Calu3 (cell line): Measurements from ENCODE around the gene CD93. TPM values are rescaled to one million over a fixed set of nuclear protein-coding genes. Genes with fewer than 3 reads are reported as not detected.

ENCODE experiments used
- Bru-seq: library from RNA; stranded (reverse); fragments of 400-500 nt; gene quantifications from one replicate; lab custom pipeline; 2021; lab: Mats Ljungman, UMichigan
- BruChase-seq, 2 experiments: library from RNA; stranded (reverse); fragments of 400-500 nt; gene quantifications; one replicate each; lab custom pipeline; 2021; lab: Mats Ljungman, UMichigan
- BruUV-seq: library from RNA; stranded (reverse); fragments of 400-500 nt; replicated peaks from 2 replicates; lab custom pipeline; 2021; lab: Mats Ljungman, UMichigan
- CTCF ChIA-PET: fragments of 300-600 bp; sonication (Branson Sonifier 250); formaldehyde crosslinking; loops from one replicate; lab custom pipeline; 2022; ENCODE audit warnings: antibody characterized with exemption; lab: Charles Lee
- DNase-seq: peaks from one replicate; pipeline ENCODE4 v3.0.0; 2022
- H3K27ac Mint-ChIP-seq: one replicate; pipeline ENCODE4 v1.8.0; 2022; ENCODE audit warnings: mixed read lengths; ENCODE audit not compliant: unreplicated experiment
- H3K27me3 Mint-ChIP-seq: one replicate; pipeline ENCODE4 v1.8.0; 2022; ENCODE audit warnings: mixed read lengths; ENCODE audit not compliant: unreplicated experiment
- H3K36me3 Mint-ChIP-seq: one replicate; pipeline ENCODE4 v1.8.0; 2022; ENCODE audit warnings: mild to moderate bottlenecking, moderate library complexity, mixed read lengths; ENCODE audit not compliant: insufficient read depth, unreplicated experiment
- H3K4me1 Mint-ChIP-seq: one replicate; pipeline ENCODE4 v1.8.0; 2022; ENCODE audit warnings: mild to moderate bottlenecking, low read depth, mixed read lengths; ENCODE audit not compliant: unreplicated experiment
- H3K4me3 Mint-ChIP-seq: one replicate; pipeline ENCODE4 v1.8.0; 2022; ENCODE audit warnings: mild to moderate bottlenecking, low read depth, moderate library complexity, mixed read lengths; ENCODE audit not compliant: unreplicated experiment
- H3K9me3 Mint-ChIP-seq: one replicate; pipeline ENCODE4 v1.8.0; 2022; ENCODE audit warnings: low read depth, mixed read lengths; ENCODE audit not compliant: unreplicated experiment
- CTCF ChIP-seq: fragments of 200-600 bp; IDR thresholded peaks from one replicate; pipeline ENCODE4 v1.8.0; 2022; ENCODE audit warnings: antibody characterized with exemption; ENCODE audit not compliant: unreplicated experiment
- intact Hi-C: fragments of 100-400 bp; cut with micrococcal nuclease; formaldehyde crosslinking; loops from one replicate; pipeline ENCODE4 v1.10.0; 2022; ENCODE audit not compliant: unreplicated experiment
- long read RNA-seq: library from polyadenylated mRNA; stranded (forward); transcript quantifications from one replicate; pipeline ENCODE4 v2.0.0, GENCODE V29; 2022
- total RNA-seq: library from RNA; stranded (reverse); gene quantifications from 2 replicates; pipeline ENCODE4 v1.2.3, GENCODE V29; 2022

CD93 gene
- total RNA-seq (not detected in 2 replicates), Bru-seq, nascent RNA (not detected), BruChase-seq, experiment 1, labeled RNA remaining after a 6-hour chase (not detected), BruChase-seq, experiment 2, labeled RNA remaining after a 2-hour chase (not detected)
- long read RNA-seq: 0 reads

DNA sequence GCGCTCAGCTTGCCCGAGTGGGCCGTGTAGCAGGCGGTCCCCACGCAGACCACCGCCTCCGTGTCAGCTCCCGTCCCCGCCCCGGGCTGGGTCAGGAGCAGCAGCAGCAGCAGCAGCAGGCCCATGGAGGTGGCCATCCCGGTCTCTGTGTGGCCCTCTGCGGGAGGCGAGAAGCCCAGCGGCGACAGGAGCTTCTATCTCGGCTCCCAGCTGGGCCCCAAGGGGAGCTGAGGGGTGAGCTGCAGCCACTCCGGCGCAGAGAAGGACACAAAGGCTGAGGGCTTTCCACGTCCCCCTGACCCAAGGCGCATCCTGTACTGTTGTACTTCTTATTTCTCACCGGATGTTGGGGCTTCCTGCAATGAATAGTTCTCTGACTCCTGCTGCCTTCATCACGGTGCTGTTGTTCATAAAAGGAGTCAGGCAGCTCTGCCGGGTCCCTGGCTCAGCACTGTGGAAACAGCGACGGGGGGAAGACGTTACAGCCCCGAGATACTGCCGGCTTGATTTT, at the start of gene CD93:
TSS of gene CD93 (minus strand) at position 269 of the 511 bp plus-strand sequence. CDS start at position 137, 132 bp downstream.
- H3K36me3 Mint-ChIP-seq: no peaks in the 10 kb centered on the region
- no peaks in the 10 kb centered on the region for H3K9me3 Mint-ChIP-seq
- no peak for TF ChIP-seq CTCF
- BruUV-seq: no TSS peak
- no peak within 1 kb of the TSS for H3K4me3 Mint-ChIP-seq
- H3K4me1 Mint-ChIP-seq: no peaks in the 10 kb centered on the region
- DNase-seq: no peak
- peaks cover 19% of the 10 kb centered on the region for H3K27me3 Mint-ChIP-seq
- intact Hi-C loops: no loop called here
- CTCF ChIA-PET: no interaction called here
- H3K27ac Mint-ChIP-seq: no peak within 1 kb of the TSS

DNA sequence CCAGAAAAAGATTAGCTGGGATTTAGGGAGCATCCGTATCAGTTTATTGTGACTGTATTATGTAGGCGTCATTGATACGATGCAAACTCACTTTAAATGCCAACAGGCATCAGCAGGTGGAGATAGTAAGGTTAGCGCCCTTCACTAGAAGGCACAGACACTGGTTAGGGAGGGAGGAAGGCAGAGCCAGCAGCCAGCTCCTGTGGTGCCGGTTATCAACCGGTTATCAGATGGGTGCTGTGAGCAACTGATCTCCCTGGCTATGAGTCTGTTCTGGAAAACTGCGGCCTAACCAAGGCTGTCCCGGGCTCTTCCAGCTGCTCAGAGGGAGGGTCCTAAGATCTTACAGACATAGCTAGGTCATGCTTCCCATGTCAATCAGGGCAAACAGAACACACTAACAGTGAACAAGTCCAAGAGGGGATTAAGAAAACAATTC, 47.5 kb upstream of the CD93 start:
- H3K27ac Mint-ChIP-seq: no peak overlapping the region
- no peak for TF ChIP-seq CTCF
- CTCF ChIA-PET: no interaction called here
- DNase-seq: no peak
- no peaks in the 10 kb centered on the region for H3K9me3 Mint-ChIP-seq
- H3K4me1 Mint-ChIP-seq: no peaks in the 10 kb centered on the region
- BruUV-seq: no TSS peak
- H3K4me3 Mint-ChIP-seq: no peak overlapping the region
- no peaks in the 10 kb centered on the region for H3K36me3 Mint-ChIP-seq
- H3K27me3 Mint-ChIP-seq: no peaks in the 10 kb centered on the region
- intact Hi-C loops: no loop called here

GRCh38 chr20:23132930-23133559, 46.9 kb upstream of the CD93 start:
- CTCF ChIA-PET: no interaction called here
- Mint-ChIP-seq H3K36me3 (no peaks in the 10 kb centered on the region), H3K4me3 (no peak overlapping the region), H3K9me3 (no peaks in the 10 kb centered on the region), H3K27ac (no peak overlapping the region), H3K4me1 (no peaks in the 10 kb centered on the region), H3K27me3 (no peaks in the 10 kb centered on the region)
- no TSS peak for BruUV-seq
- DNase-seq: no peak
- TF ChIP-seq CTCF: no peak
- intact Hi-C loops: no loop called here

DNA sequence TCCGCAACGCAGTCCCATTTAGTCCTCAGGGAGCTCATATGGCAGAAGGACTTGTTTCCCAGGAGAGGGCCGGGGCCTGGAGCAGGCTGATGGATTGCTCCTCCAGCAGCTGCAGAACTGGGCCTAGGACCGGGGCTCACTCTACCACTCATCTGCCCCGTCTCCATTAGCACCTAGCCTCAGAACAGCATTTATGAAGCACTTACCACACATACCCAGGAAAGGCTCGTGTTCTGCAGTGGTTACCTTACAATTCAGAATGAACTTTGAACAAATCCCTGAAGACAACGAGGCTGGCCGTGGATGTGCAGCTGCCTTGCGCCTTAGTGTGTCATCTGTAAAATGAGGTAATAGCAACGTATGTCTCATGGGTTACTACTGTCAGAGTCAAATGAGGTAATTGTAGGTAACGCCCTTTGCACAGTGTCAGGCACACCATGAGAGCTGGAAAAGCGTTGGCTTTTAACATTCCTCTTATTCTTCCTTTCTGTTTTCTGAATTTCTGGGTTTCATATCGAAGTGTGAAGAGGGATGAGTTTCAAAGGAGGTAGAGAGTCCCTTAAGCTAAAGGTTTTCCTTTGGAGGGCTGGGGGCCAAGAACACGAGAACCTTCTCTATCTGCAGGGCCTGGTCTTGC, 46.3 kb upstream of the CD93 start:
- CTCF ChIA-PET: no interaction called here
- no peak for DNase-seq

More for the DNA sequence above, 46.3 kb upstream of the CD93 start:
- Mint-ChIP-seq H3K36me3 (peaks cover 3% of the 10 kb centered on the region), H3K4me1 (no peaks in the 10 kb centered on the region), H3K27ac (no peak overlapping the region), H3K4me3 (no peak overlapping the region), H3K27me3 (no peaks in the 10 kb centered on the region), H3K9me3 (no peaks in the 10 kb centered on the region)
- intact Hi-C loops: no loop called here
- TF ChIP-seq CTCF: no peak
- no TSS peak for BruUV-seq
